ENCODE results near the gene NEUROD2. TPM values are rescaled to one million over a fixed set of nuclear protein-coding genes. Genes with fewer than 3 reads are reported as not detected.

The NEUROD2 gene
- total RNA-seq, 6 experiments from 2014 or later: not detected

GRCh38 chr17:39634384-39634871 lies 26.7 kb upstream of the NEUROD2 start:
- TF ChIP-seq CTCF (IDR thresholded peaks at IDR 0.05): peak; percentile 51 to 72 (median 70)
- TF ChIP-seq POLR2A (IDR thresholded peaks at IDR 0.05): no peak
- DNase-seq (no peak), ATAC-seq (peak in 3 of 4 donors; percentile 26 to 34 (median 26))
- intact Hi-C loops (cut with DNase I): loop anchor here in 1 of 2 donors (10.0 kb wide), 1 partner anchor 110 kb away; no protein-coding TSS in a partner anchor
- Histone ChIP-seq H3K27ac (no peak overlapping the region), H3K4me1 (peaks cover 0 to 17% (median 7%) of the 10 kb centered on the region in 4 donors), H3K4me3 (no peak overlapping the region), H3K9me3 (no peaks in the 10 kb centered on the region), H3K27me3 (no peaks in the 10 kb centered on the region), H3K36me3 (no peaks in the 10 kb centered on the region)
- WGBS (ENCODE audit: insufficient coverage, low coverage, low lambda C conversion rate, missing lambda C conversion rate): 0% methylated on average over 1 of the region's 2 CpGs

- no peak for ATAC-seq
- H3K9me3 ChIP-seq: no peaks in the 10 kb centered on the region
- H3K27ac ChIP-seq: no peak overlapping the region
- TF ChIP-seq POLR2A (IDR thresholded peaks at IDR 0.05) (no peak), CTCF (IDR thresholded peaks at IDR 0.05) (no peak)
- WGBS (ENCODE audit: insufficient coverage, low coverage, low lambda C conversion rate, missing lambda C conversion rate): 67% methylated on average over 3 of the region's 8 CpGs
- H3K4me1 ChIP-seq: peaks cover 0 to 16% (median 7%) of the 10 kb centered on the region in 4 donors
- DNase-seq: no peak
- no peaks in the 10 kb centered on the region for H3K27me3 ChIP-seq
- H3K36me3 ChIP-seq: no peaks in the 10 kb centered on the region
- intact Hi-C loops (cut with DNase I): loop anchor here in 1 of 2 donors (10.0 kb wide), 1 partner anchor 111 kb away; no protein-coding TSS in a partner anchor
- H3K4me3 ChIP-seq: no peak overlapping the region
These were observed 26.0 kb upstream of the NEUROD2 start for GRCh38 chr17:39633570-39634183.

- intact Hi-C loops (cut with DNase I): loop anchor here in 1 of 2 donors (10.0 kb wide), 1 partner anchor 112 kb away; no protein-coding TSS in a partner anchor
- Histone ChIP-seq H3K36me3 (no peaks in the 10 kb centered on the region), H3K9me3 (no peaks in the 10 kb centered on the region), H3K4me1 (peaks cover 0 to 8% (median 3%) of the 10 kb centered on the region in 4 donors), H3K27ac (no peak overlapping the region), H3K27me3 (peaks cover 0 to 2% of the 10 kb centered on the region in 2 donors), H3K4me3 (no peak overlapping the region)
- TF ChIP-seq CTCF (IDR thresholded peaks at IDR 0.05) (no peak), POLR2A (IDR thresholded peaks at IDR 0.05) (no peak)
- ATAC-seq (no peak), DNase-seq (no peak)
- 20% methylated on average over 2 of the region's 13 CpGs for WGBS (ENCODE audit: insufficient coverage, low coverage, low lambda C conversion rate, missing lambda C conversion rate)
These were observed 24.6 kb upstream of the NEUROD2 start for GRCh38 chr17:39632153-39632941.

GRCh38 chr17:39631403-39631802 lies 23.7 kb upstream of the NEUROD2 start:
- Histone ChIP-seq H3K4me1 (peaks cover 0 to 4% (median 2%) of the 10 kb centered on the region in 4 donors), H3K27me3 (peaks cover 0 to 9% of the 10 kb centered on the region in 2 donors), H3K36me3 (no peaks in the 10 kb centered on the region), H3K9me3 (no peaks in the 10 kb centered on the region), H3K27ac (no peak overlapping the region), H3K4me3 (no peak overlapping the region)
- WGBS (ENCODE audit: insufficient coverage, low coverage, low lambda C conversion rate, missing lambda C conversion rate): 26% methylated on average over 3 of the region's 6 CpGs
- intact Hi-C loops (cut with DNase I): loop anchor here in 1 of 2 donors (10.0 kb wide), 1 partner anchor 113 kb away; no protein-coding TSS in a partner anchor
- ATAC-seq (no peak), DNase-seq (no peak)
- TF ChIP-seq POLR2A (IDR thresholded peaks at IDR 0.05) (no peak), CTCF (IDR thresholded peaks at IDR 0.05) (no peak)
